Measurements from ENCODE around the gene DIP2C.
"Not testable (repeated sequence)": the region's sequence is repeated elsewhere in the genome, so short reads cannot be mapped to it uniquely, and the experiment has no call there.

DIP2C gene

GRCh38 chr10:406976-407375 lies 282.5 kb downstream of the DIP2C start:
- intact Hi-C loops (cut with micrococcal nuclease) = no loop called here
- Mint-ChIP-seq H3K27ac (no peak overlapping the region), H3K36me3 (ENCODE audit: low read depth) (no peaks in the 10 kb centered on the region), H3K9me3 (no peaks in the 10 kb centered on the region), H3K4me3 (no peak overlapping the region), H3K4me1 (ENCODE audit: low read depth) (no peaks in the 10 kb centered on the region), H3K27me3 (peaks cover 10% of the 10 kb centered on the region)

- Mint-ChIP-seq H3K36me3 (ENCODE audit: low read depth) (no peaks in the 10 kb centered on the region), H3K27ac (no peak overlapping the region), H3K4me1 (ENCODE audit: low read depth) (no peaks in the 10 kb centered on the region), H3K9me3 (no peaks in the 10 kb centered on the region), H3K4me3 (no peak overlapping the region), H3K27me3 (peaks cover 6% of the 10 kb centered on the region)
- intact Hi-C loops (cut with micrococcal nuclease) = no loop called here
Observed at GRCh38 chr10:405648-406047, 283.8 kb downstream of the DIP2C start.

- no peaks in the 10 kb centered on the region for H3K4me1 Mint-ChIP-seq (ENCODE audit: low read depth)
- H3K9me3 Mint-ChIP-seq = no peaks in the 10 kb centered on the region
- intact Hi-C loops (cut with micrococcal nuclease) = no loop called here
- no peak overlapping the region for H3K27ac Mint-ChIP-seq
- H3K27me3 Mint-ChIP-seq = peaks cover 6% of the 10 kb centered on the region
- no peaks in the 10 kb centered on the region for H3K36me3 Mint-ChIP-seq (ENCODE audit: low read depth)
- H3K4me3 Mint-ChIP-seq = no peak overlapping the region
Observed at GRCh38 chr10:404991-405390, 284.5 kb downstream of the DIP2C start.

GRCh38 chr10:404346-404745 lies 285.1 kb downstream of the DIP2C start:
- Mint-ChIP-seq H3K4me3 (no peak overlapping the region), H3K27ac (no peak overlapping the region)
- intact Hi-C loops (cut with micrococcal nuclease) = no loop called here

GRCh38 chr10:398954-399353 lies 290.5 kb downstream of the DIP2C start:
- H3K4me3 Mint-ChIP-seq = no peak overlapping the region
- H3K27me3 Mint-ChIP-seq = peaks cover 12% of the 10 kb centered on the region
- peaks cover 4% of the 10 kb centered on the region for H3K9me3 Mint-ChIP-seq
- peaks cover 20% of the 10 kb centered on the region for H3K4me1 Mint-ChIP-seq (ENCODE audit: low read depth)
- intact Hi-C loops (cut with micrococcal nuclease) = no loop called here
- no peaks in the 10 kb centered on the region for H3K36me3 Mint-ChIP-seq (ENCODE audit: low read depth)
- no peak overlapping the region for H3K27ac Mint-ChIP-seq

More at GRCh38 chr10:404346-404745, 285.1 kb downstream of the DIP2C start:
- H3K4me1 Mint-ChIP-seq (ENCODE audit: low read depth) = no peaks in the 10 kb centered on the region
- H3K27me3 Mint-ChIP-seq = peaks cover 6% of the 10 kb centered on the region
- H3K36me3 Mint-ChIP-seq (ENCODE audit: low read depth) = no peaks in the 10 kb centered on the region
- H3K9me3 Mint-ChIP-seq = no peaks in the 10 kb centered on the region

- Mint-ChIP-seq H3K4me1 (ENCODE audit: low read depth) (peaks cover 21% of the 10 kb centered on the region), H3K9me3 (peaks cover 6% of the 10 kb centered on the region), H3K36me3 (ENCODE audit: low read depth) (no peaks in the 10 kb centered on the region), H3K27ac (no peak overlapping the region), H3K4me3 (no peak overlapping the region), H3K27me3 (peaks cover 12% of the 10 kb centered on the region)
- intact Hi-C loops (cut with micrococcal nuclease) = no loop called here
Observed at GRCh38 chr10:397321-398068, 292.0 kb downstream of the DIP2C start.

DNA sequence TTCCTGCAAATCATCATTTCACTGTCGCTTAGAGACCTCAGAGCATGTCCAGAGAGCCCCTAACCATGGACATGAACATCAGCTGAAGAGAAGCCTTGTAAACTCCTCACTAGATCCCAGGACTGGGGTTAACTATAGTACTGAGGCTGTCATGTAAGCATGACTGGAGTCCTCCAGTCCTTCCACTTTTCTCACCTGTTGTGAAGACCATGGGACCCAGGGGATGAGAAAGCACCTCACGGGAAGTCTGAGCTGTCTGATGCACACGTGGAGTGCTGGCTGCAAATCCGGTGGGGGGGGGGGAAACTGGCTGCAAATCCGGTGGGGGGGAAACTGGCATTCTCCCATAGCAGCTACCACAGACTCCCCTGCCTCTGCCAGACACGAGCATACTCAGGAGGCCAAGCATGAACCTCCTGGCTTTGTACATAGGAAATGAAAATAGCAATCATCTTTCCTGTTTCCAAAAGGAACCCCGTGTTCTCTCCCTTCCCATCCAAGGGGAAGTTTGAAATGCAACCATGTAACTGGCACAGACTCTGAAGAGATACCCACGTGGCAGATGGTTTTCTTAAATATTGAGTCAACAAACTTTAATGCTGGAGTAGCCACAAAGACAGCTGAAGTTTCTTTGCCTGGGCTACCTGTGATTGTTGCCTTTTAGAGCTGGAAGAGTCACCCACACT lies 292.8 kb downstream of the DIP2C start:
- no peaks in the 10 kb centered on the region for H3K36me3 Mint-ChIP-seq (ENCODE audit: low read depth)
- H3K27me3 Mint-ChIP-seq = peaks cover 12% of the 10 kb centered on the region
- peaks cover 6% of the 10 kb centered on the region for H3K9me3 Mint-ChIP-seq
- intact Hi-C loops (cut with micrococcal nuclease) = no loop called here
- no peak overlapping the region for H3K27ac Mint-ChIP-seq
- H3K4me1 Mint-ChIP-seq (ENCODE audit: low read depth) = peaks cover 21% of the 10 kb centered on the region
- H3K4me3 Mint-ChIP-seq = no peak overlapping the region

DNA sequence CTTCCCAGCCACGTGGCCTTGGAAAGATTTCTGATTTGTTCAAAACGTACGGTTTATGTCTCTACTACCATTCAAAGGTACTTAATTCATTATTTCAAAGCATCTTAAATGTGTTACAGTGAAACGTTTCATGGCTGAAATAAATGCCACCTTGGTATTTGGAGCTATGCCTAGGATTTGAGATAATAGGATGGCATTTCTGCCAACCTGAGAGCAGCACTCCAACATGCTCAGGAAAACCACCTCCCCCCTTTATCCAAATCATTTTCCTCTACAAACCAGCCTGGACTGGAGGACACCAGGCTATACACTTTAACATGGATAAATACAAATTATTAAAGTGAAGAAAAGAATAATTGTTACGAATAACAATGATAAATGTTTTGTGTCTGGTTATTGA lies 293.4 kb downstream of the DIP2C start:
- intact Hi-C loops (cut with micrococcal nuclease) = no loop called here
- Mint-ChIP-seq H3K27ac (no peak overlapping the region), H3K27me3 (peaks cover 12% of the 10 kb centered on the region), H3K4me3 (no peak overlapping the region), H3K4me1 (ENCODE audit: low read depth) (peaks cover 21% of the 10 kb centered on the region), H3K9me3 (peaks cover 6% of the 10 kb centered on the region), H3K36me3 (ENCODE audit: low read depth) (no peaks in the 10 kb centered on the region)

GRCh38 chr10:395665-396064 lies 293.8 kb downstream of the DIP2C start:
- Mint-ChIP-seq H3K27me3 (peaks cover 12% of the 10 kb centered on the region), H3K36me3 (ENCODE audit: low read depth) (no peaks in the 10 kb centered on the region), H3K9me3 (peaks cover 6% of the 10 kb centered on the region), H3K4me1 (ENCODE audit: low read depth) (peaks cover 21% of the 10 kb centered on the region), H3K4me3 (no peak overlapping the region), H3K27ac (no peak overlapping the region)
- intact Hi-C loops (cut with micrococcal nuclease) = no loop called here

DNA sequence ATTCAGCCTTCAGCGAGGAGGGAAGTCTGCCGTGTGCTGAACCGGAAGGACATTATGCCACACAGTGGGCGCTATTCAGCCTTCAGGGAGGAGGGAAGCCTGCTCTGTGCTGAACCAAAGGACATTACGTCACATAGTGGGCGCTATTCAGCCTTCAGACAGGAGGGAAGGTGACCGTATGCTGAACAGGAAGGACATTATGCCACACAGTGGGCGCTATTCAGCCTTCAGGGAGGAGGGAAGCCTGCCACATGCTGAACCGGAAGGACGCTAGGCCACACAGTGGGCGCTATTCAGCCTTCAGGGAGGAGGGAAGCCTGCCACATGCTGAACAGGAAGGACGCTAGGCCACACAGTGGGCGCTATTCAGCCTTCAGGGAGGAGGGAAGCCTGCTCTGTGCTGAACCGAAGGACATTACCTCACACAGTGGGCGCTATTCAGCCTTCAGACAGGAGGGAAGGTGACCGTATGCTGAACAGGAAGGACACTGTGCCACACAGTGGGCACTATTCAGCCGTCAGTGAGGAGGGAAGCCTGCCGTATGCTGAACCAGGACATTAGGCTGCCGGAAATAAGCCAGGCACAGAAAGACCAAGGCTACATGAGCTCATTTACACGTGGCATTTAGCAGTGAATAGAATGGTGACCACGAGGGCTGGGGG lies 294.9 kb downstream of the DIP2C start:
- H3K4me3 Mint-ChIP-seq; intact Hi-C loops (cut with micrococcal nuclease); H3K9me3 Mint-ChIP-seq; H3K36me3 Mint-ChIP-seq (ENCODE audit: low read depth): not testable (repeated sequence)
- peak overlapping the region; percentile 73 for H3K27ac Mint-ChIP-seq
- peaks cover 27% of the 10 kb centered on the region for H3K4me1 Mint-ChIP-seq (ENCODE audit: low read depth)
- H3K27me3 Mint-ChIP-seq = peaks cover 12% of the 10 kb centered on the region

GRCh38 chr10:393787-394438 lies 295.6 kb downstream of the DIP2C start:
- peaks cover 34% of the 10 kb centered on the region for H3K4me1 Mint-ChIP-seq (ENCODE audit: low read depth)
- intact Hi-C loops (cut with micrococcal nuclease) = no loop called here
- H3K27ac Mint-ChIP-seq = peak overlapping the region; percentile 73
- H3K9me3 Mint-ChIP-seq = peaks cover 6% of the 10 kb centered on the region
- no peaks in the 10 kb centered on the region for H3K36me3 Mint-ChIP-seq (ENCODE audit: low read depth)
- no peak overlapping the region for H3K4me3 Mint-ChIP-seq
- H3K27me3 Mint-ChIP-seq = peaks cover 12% of the 10 kb centered on the region

GRCh38 chr10:393106-393745 lies 296.2 kb downstream of the DIP2C start:
- intact Hi-C loops (cut with micrococcal nuclease) = no loop called here
- H3K4me1 Mint-ChIP-seq (ENCODE audit: low read depth) = peaks cover 41% of the 10 kb centered on the region
- H3K4me3 Mint-ChIP-seq = no peak overlapping the region
- peaks cover 6% of the 10 kb centered on the region for H3K9me3 Mint-ChIP-seq
- H3K27ac Mint-ChIP-seq = peak overlapping the region; percentile 1
- H3K27me3 Mint-ChIP-seq = peaks cover 12% of the 10 kb centered on the region
- no peaks in the 10 kb centered on the region for H3K36me3 Mint-ChIP-seq (ENCODE audit: low read depth)

- Mint-ChIP-seq H3K9me3 (peaks cover 6% of the 10 kb centered on the region), H3K36me3 (ENCODE audit: low read depth) (no peaks in the 10 kb centered on the region), H3K4me3 (no peak overlapping the region), H3K27me3 (peaks cover 10% of the 10 kb centered on the region), H3K4me1 (ENCODE audit: low read depth) (peaks cover 46% of the 10 kb centered on the region), H3K27ac (peak overlapping the region; percentile 1)
- intact Hi-C loops (cut with micrococcal nuclease) = no loop called here
Observed at GRCh38 chr10:392705-393037, 296.8 kb downstream of the DIP2C start.

All from dendritic cell treated with granulocyte-macrophage colony-stimulating factor and Interleukin-4, amounts not matched to agents 40 ng/mL and 50 ng/mL, for 4 days (primary cell).